H9 (cell line): ENCODE results near the gene RCSD1. TPM values are rescaled to one million over a fixed set of nuclear protein-coding genes. Genes with fewer than 3 reads are reported as not detected.

Experiments
- DNase-seq: peaks from one replicate; pipeline ENCODE4 v3.0.0-alpha.2; 2017
- H2AFZ ChIP-seq: one replicate; pipeline ENCODE4 v1.6.1; 2013; ENCODE audit warnings: mild to moderate bottlenecking, low read length, control low read depth, moderate library complexity
- H2AK5ac ChIP-seq: 2 replicates; pipeline ENCODE4 v1.6.1; 2013; ENCODE audit warnings: low read length, control low read depth, mixed read lengths; ENCODE audit not compliant: insufficient read length
- H2BK120ac ChIP-seq: one replicate; pipeline ENCODE4 v1.6.1; 2013; ENCODE audit warnings: low read depth, mild to moderate bottlenecking, low read length, control low read depth, inconsistent platforms; ENCODE audit not compliant: poor library complexity, severe bottlenecking
- H2BK12ac ChIP-seq: 2 replicates; pipeline ENCODE4 v1.6.1; 2013; ENCODE audit warnings: low read length, control low read depth, mixed read lengths, low read depth; ENCODE audit not compliant: insufficient read length
- H2BK15ac ChIP-seq: 2 replicates; pipeline ENCODE4 v1.6.1; 2013; ENCODE audit warnings: low read depth, low read length, control low read depth
- H2BK20ac ChIP-seq: one replicate; pipeline ENCODE4 v1.6.1; 2013; ENCODE audit warnings: low read depth, mild to moderate bottlenecking, low read length, control low read depth, inconsistent platforms; ENCODE audit not compliant: poor library complexity, severe bottlenecking
- H2BK5ac ChIP-seq: 2 replicates; pipeline ENCODE4 v1.6.1; 2013; ENCODE audit warnings: low read length, control low read depth, mixed read lengths; ENCODE audit not compliant: insufficient read length
- H3K14ac ChIP-seq: 2 replicates; pipeline ENCODE4 v1.6.1; 2013; ENCODE audit warnings: low read length, control low read depth; ENCODE audit not compliant: insufficient read depth
- H3K18ac ChIP-seq: 2 replicates; pipeline ENCODE4 v1.6.1; 2013; ENCODE audit warnings: low read depth, mild to moderate bottlenecking, mixed read lengths, low read length, control low read depth; ENCODE audit not compliant: insufficient read length
- H3K23ac ChIP-seq: 2 replicates; pipeline ENCODE4 v1.6.1; 2013; ENCODE audit warnings: low read length, control low read depth, mixed read lengths, low read depth; ENCODE audit not compliant: insufficient read length
- H3K23me2 ChIP-seq: 2 replicates; pipeline ENCODE4 v1.6.1; 2013; ENCODE audit warnings: low read depth, mild to moderate bottlenecking, mixed read lengths, low read length, control low read depth; ENCODE audit not compliant: insufficient read length, poor library complexity, severe bottlenecking
- H3K27ac ChIP-seq: 2 replicates; pipeline ENCODE4 v1.5.1; 2013; ENCODE audit warnings: low read length, control low read depth, mixed read lengths, low read depth; ENCODE audit not compliant: insufficient read length
- H3K27me3 ChIP-seq: 2 replicates; pipeline ENCODE4 v1.6.1; 2013; ENCODE audit warnings: low read length, control low read depth, inconsistent platforms; ENCODE audit not compliant: insufficient read depth
- H3K4ac ChIP-seq: 2 replicates; pipeline ENCODE4 v1.6.1; 2013; ENCODE audit warnings: low read depth, mild to moderate bottlenecking, control low read depth, inconsistent platforms, low read length, moderate library complexity
- H3K4me1 ChIP-seq: 2 replicates; pipeline ENCODE4 v1.6.1; 2013; ENCODE audit warnings: low read length, control low read depth, inconsistent platforms; ENCODE audit not compliant: insufficient read depth
- H3K4me2 ChIP-seq: 2 replicates; pipeline ENCODE4 v1.6.1; 2013; ENCODE audit warnings: low read length, control low read depth, mixed read lengths; ENCODE audit not compliant: insufficient read length, insufficient read depth
- H3K56ac ChIP-seq: 2 replicates; pipeline ENCODE4 v1.6.1; 2013; ENCODE audit warnings: low read depth, mild to moderate bottlenecking, mixed read lengths, low read length, control low read depth; ENCODE audit not compliant: insufficient read length
- H3K79me1 ChIP-seq: 2 replicates; pipeline ENCODE4 v1.6.1; 2013; ENCODE audit warnings: low read depth, mild to moderate bottlenecking, moderate library complexity, low read length, control low read depth, inconsistent platforms; ENCODE audit not compliant: insufficient read depth, poor library complexity, severe bottlenecking
- H3K79me2 ChIP-seq: 2 replicates; pipeline ENCODE4 v1.6.1; 2013; ENCODE audit warnings: low read length, control low read depth, inconsistent platforms; ENCODE audit not compliant: insufficient read depth
- H3K9ac ChIP-seq: 2 replicates; pipeline ENCODE4 v1.6.1; 2013; ENCODE audit warnings: low read length, control low read depth, mixed read lengths; ENCODE audit not compliant: insufficient read length; ENCODE audit errors: extremely low read depth
- H3K9me3 ChIP-seq: one replicate; pipeline ENCODE4 v1.6.1; 2013; ENCODE audit warnings: low read depth, low read length, inconsistent platforms; ENCODE audit not compliant: control insufficient read depth
- H3T11ph ChIP-seq: one replicate; pipeline ENCODE4 v1.6.1; 2013; ENCODE audit warnings: mild to moderate bottlenecking, low read length, control low read depth, inconsistent platforms
- H4K20me1 ChIP-seq: one replicate; pipeline ENCODE4 v1.6.1; 2013; ENCODE audit not compliant: control insufficient read depth, insufficient read length, insufficient read depth
- H4K5ac ChIP-seq: 2 replicates; pipeline ENCODE4 v1.6.1; 2013; ENCODE audit warnings: low read depth, mild to moderate bottlenecking, mixed read lengths, low read length, control low read depth; ENCODE audit not compliant: insufficient read length
- H4K8ac ChIP-seq: replicated peaks from 2 replicates; pipeline ENCODE4 v1.6.1; 2013; ENCODE audit warnings: low read length, control low read depth, mixed read lengths, low read depth; ENCODE audit not compliant: insufficient read length
- H4K91ac ChIP-seq: 2 replicates; pipeline ENCODE4 v1.6.1; 2013; ENCODE audit warnings: low read depth, mild to moderate bottlenecking, moderate library complexity, mixed read lengths, low read length, control low read depth; ENCODE audit not compliant: insufficient read length
- H3K27ac Mint-ChIP-seq, 3 experiments: 2 replicates in 2 of 3; 3 replicates in 1 of 3; pipeline ENCODE4 v1.8.0; 2020 to 2021; ENCODE audit warnings: mixed read lengths in 3 of 3, mild to moderate bottlenecking in 1 of 3, moderate library complexity in 1 of 3
- H3K27me3 Mint-ChIP-seq: 2 replicates; pipeline ENCODE4 v1.8.0; 2021; ENCODE audit warnings: low read depth, mild to moderate bottlenecking, moderate library complexity, mixed read lengths
- H3K36me3 Mint-ChIP-seq, 3 experiments: 2 replicates in 2 of 3; 3 replicates in 1 of 3; pipeline ENCODE4 v1.8.0; 2020 to 2021; ENCODE audit warnings: low read depth in 3 of 3, mixed read lengths in 3 of 3; ENCODE audit not compliant: insufficient read depth in 1 of 3
- H3K4me1 Mint-ChIP-seq, 2 experiments: 2 replicates each; pipeline ENCODE4 v1.8.0; 2020; ENCODE audit warnings: mixed read lengths in 2 of 2
- H3K4me3 Mint-ChIP-seq, 2 experiments: 2 replicates in 1 of 2; 3 replicates in 1 of 2; pipeline ENCODE4 v1.8.0; 2020 to 2021; ENCODE audit warnings: mild to moderate bottlenecking in 2 of 2, mixed read lengths in 2 of 2, moderate library complexity in 1 of 2
- H3K9me3 Mint-ChIP-seq, 2 experiments: 2 replicates in 1 of 2; 3 replicates in 1 of 2; pipeline ENCODE4 v1.8.0; 2020; ENCODE audit warnings: mild to moderate bottlenecking in 2 of 2, mixed read lengths in 2 of 2, moderate library complexity in 1 of 2
- WGBS: extraction: QIAGEN DNeasy Blood & Tissue Kit; methylation state at CpG from one replicate; pipeline ENCODE4 v1.1.7; 2013; ENCODE audit warnings: missing lambda C conversion rate, low lambda C conversion rate, mixed read lengths; ENCODE audit not compliant: insufficient read length; ENCODE audit errors: extremely low coverage; 5-methylcytosine and 5-hydroxymethylcytosine counted together
- total RNA-seq: library from RNA; stranded (reverse); gene quantifications from 2 replicates; pipeline ENCODE4 v1.2.1, GENCODE V29; 2021
- TF ChIP-seq, protein P1 (sequence below): fragments of 200-600 bp; sonication (generic); conservative IDR thresholded peaks from 3 replicates; pipeline ENCODE4 v1.8.0; 2021; ENCODE audit warnings: antibody characterized with exemption, mild to moderate bottlenecking

RCSD1 gene
- total RNA-seq, 1 experiment from 2014 or later: 0.13 TPM

DNA sequence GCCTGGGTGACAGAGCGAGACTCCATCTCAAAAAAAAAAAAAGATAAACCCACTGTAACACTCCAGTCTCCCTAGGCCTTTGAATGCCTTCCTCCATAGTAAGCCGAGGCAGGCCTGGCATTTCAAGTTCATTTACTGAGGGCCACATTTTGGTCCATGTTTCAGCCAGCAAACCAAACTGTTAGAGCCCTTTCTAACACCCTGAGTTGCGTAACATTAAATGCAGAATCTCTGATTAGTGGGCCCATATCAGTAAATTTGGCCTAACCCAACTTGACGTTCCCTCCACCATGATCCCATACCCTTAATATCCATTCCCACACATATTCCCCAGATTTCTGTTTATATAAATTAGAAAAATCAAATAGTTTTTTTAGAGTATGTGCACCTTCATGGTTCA is 104.2 kb downstream of the RCSD1 start:
- Histone ChIP-seq H3K18ac (no peak overlapping the region), H3K9ac (no peak overlapping the region), H3K14ac (no peak overlapping the region), H3K56ac (no peak overlapping the region), H3K79me1 (no peaks in the 10 kb centered on the region), H2AK5ac (no peak overlapping the region), H4K8ac (no peak overlapping the region), H2BK15ac (no peak overlapping the region), H4K91ac (no peak overlapping the region), H2AFZ (no peak overlapping the region), H2BK12ac (no peak overlapping the region), H3K4me2 (no peak overlapping the region), H3K27me3 (no peaks in the 10 kb centered on the region), H3K4me1 (no peaks in the 10 kb centered on the region), H3K79me2 (peaks cover 12% of the 10 kb centered on the region; the same call in 1 of the 2 replicates), H3K4ac (no peak overlapping the region), H2BK5ac (no peak overlapping the region), H3K9me3 (no peaks in the 10 kb centered on the region), H2BK20ac (no peak overlapping the region), H4K5ac (no peak overlapping the region), H3T11ph (no peak overlapping the region), H3K23ac (no peak overlapping the region), H3K27ac (no peak overlapping the region), H3K23me2 (no peaks in the 10 kb centered on the region), H2BK120ac (no peak overlapping the region), H4K20me1 (no peaks in the 10 kb centered on the region)
- Mint-ChIP-seq H3K27me3 (no peaks in the 10 kb centered on the region; the same call in 1 of the 2 replicates), H3K27ac (no peak overlapping the region), H3K4me1 (peaks cover 2 to 7% of the 10 kb centered on the region in 2 experiments; a peak in 3 of 4 replicates), H3K9me3 (peaks cover 4 to 5% of the 10 kb centered on the region in 2 experiments; a peak in 3 of 5 replicates), H3K36me3 (peaks cover 24 to 25% (median 25%) of the 10 kb centered on the region in 3 experiments), H3K4me3 (no peak overlapping the region)
- TF ChIP-seq, protein P1, sequence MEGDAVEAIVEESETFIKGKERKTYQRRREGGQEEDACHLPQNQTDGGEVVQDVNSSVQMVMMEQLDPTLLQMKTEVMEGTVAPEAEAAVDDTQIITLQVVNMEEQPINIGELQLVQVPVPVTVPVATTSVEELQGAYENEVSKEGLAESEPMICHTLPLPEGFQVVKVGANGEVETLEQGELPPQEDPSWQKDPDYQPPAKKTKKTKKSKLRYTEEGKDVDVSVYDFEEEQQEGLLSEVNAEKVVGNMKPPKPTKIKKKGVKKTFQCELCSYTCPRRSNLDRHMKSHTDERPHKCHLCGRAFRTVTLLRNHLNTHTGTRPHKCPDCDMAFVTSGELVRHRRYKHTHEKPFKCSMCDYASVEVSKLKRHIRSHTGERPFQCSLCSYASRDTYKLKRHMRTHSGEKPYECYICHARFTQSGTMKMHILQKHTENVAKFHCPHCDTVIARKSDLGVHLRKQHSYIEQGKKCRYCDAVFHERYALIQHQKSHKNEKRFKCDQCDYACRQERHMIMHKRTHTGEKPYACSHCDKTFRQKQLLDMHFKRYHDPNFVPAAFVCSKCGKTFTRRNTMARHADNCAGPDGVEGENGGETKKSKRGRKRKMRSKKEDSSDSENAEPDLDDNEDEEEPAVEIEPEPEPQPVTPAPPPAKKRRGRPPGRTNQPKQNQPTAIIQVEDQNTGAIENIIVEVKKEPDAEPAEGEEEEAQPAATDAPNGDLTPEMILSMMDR: no peak
- DNase-seq: no peak
- no CpG with 5 or more reads among the region's 4 CpGs for WGBS
